Osteoblast (primary cell): ENCODE results near the gene SP8. TPM values are rescaled to one million over a fixed set of nuclear protein-coding genes. Genes with fewer than 3 reads are reported as not detected.

ENCODE experiments used
- DNase-seq: peaks from one replicate; pipeline ENCODE4 v3.0.0; 2011; ENCODE audit warnings: low spot score, mixed read lengths; ENCODE audit not compliant: insufficient read length; ENCODE audit errors: missing footprints
- H2AFZ ChIP-seq: 2 replicates; pipeline ENCODE4 v1.6.0; 2011; ENCODE audit warnings: mild to moderate bottlenecking, low read length
- H3K27ac ChIP-seq: 2 replicates; pipeline ENCODE4 v1.5.1; 2011; ENCODE audit warnings: mild to moderate bottlenecking, low read depth, low read length, moderate library complexity
- H3K27me3 ChIP-seq: 2 replicates; pipeline ENCODE4 v1.6.0; 2012; ENCODE audit warnings: mild to moderate bottlenecking, control low read depth, inconsistent platforms, low read length, moderate library complexity; ENCODE audit not compliant: insufficient read depth
- H3K36me3 ChIP-seq: 2 replicates; pipeline ENCODE4 v1.5.1; 2011; ENCODE audit warnings: mild to moderate bottlenecking, low read length, control low read depth, moderate library complexity; ENCODE audit not compliant: insufficient read depth
- H3K4me1 ChIP-seq: 2 replicates; pipeline ENCODE4 v1.5.1; 2011; ENCODE audit warnings: mild to moderate bottlenecking, low read length, control low read depth, moderate library complexity; ENCODE audit not compliant: insufficient read depth
- H3K4me2 ChIP-seq: 2 replicates; pipeline ENCODE4 v1.6.0; 2011; ENCODE audit warnings: mild to moderate bottlenecking, low read length; ENCODE audit not compliant: insufficient read depth
- H3K4me3 ChIP-seq: fragments of 200-600 bp; sonication (generic); 3 replicates; pipeline ENCODE4 v1.5.1; 2012; ENCODE audit warnings: mild to moderate bottlenecking, low read length, inconsistent platforms; ENCODE audit not compliant: insufficient read depth
- H3K79me2 ChIP-seq: 2 replicates; pipeline ENCODE4 v1.6.0; 2012; ENCODE audit warnings: mild to moderate bottlenecking, low read length, control low read depth, inconsistent platforms; ENCODE audit not compliant: insufficient read depth
- H3K9me3 ChIP-seq: 2 replicates; pipeline ENCODE4 v1.5.1; 2011; ENCODE audit warnings: low read depth, low read length, control low read depth
- H4K20me1 ChIP-seq: 2 replicates; pipeline ENCODE4 v1.6.0; 2012; ENCODE audit warnings: mild to moderate bottlenecking, low read length, control low read depth; ENCODE audit not compliant: insufficient read depth
- CTCF ChIP-seq: IDR thresholded peaks from 2 replicates; pipeline ENCODE4 v1.5.1; 2011; ENCODE audit warnings: mild to moderate bottlenecking, low read depth, low read length, moderate library complexity; ENCODE audit errors: extremely low read depth
- total RNA-seq: library from RNA; depleted of rRNA; stranded (reverse); fragments of >200 nt; gene quantifications from 2 replicates; pipeline ENCODE4 v1.2.3, GENCODE V29; 2012

Gene SP8
- total RNA-seq, 1 donor = not detected

GRCh38 chr7:20786421-20786778 is 286 bp downstream of the SP8 start:
- no peaks in the 10 kb centered on the region for H3K4me1 ChIP-seq
- no peak for DNase-seq
- H3K27me3 ChIP-seq = peaks cover 79% of the 10 kb centered on the region
- no peak for TF ChIP-seq CTCF
- H3K27ac ChIP-seq = no peak overlapping the region
- H3K4me2 ChIP-seq = peak overlapping the region; percentile 16
- H4K20me1 ChIP-seq = no peaks in the 10 kb centered on the region
- no peak overlapping the region for H2AFZ ChIP-seq
- H3K36me3 ChIP-seq = no peaks in the 10 kb centered on the region
- no peaks in the 10 kb centered on the region for H3K9me3 ChIP-seq
- peak overlapping the region; percentile 17 for H3K4me3 ChIP-seq
- H3K79me2 ChIP-seq = no peaks in the 10 kb centered on the region

- peak overlapping the region; percentile 45 for H3K4me2 ChIP-seq
- no peak overlapping the region for H3K4me3 ChIP-seq
- H3K4me1 ChIP-seq = no peaks in the 10 kb centered on the region
- H3K36me3 ChIP-seq = no peaks in the 10 kb centered on the region
- DNase-seq = no peak
- no peak for TF ChIP-seq CTCF
- H2AFZ ChIP-seq = no peak overlapping the region
- H3K79me2 ChIP-seq = no peaks in the 10 kb centered on the region
- no peak overlapping the region for H3K27ac ChIP-seq
- no peaks in the 10 kb centered on the region for H4K20me1 ChIP-seq
- H3K27me3 ChIP-seq = peaks cover 75% of the 10 kb centered on the region
- no peaks in the 10 kb centered on the region for H3K9me3 ChIP-seq
Measured at GRCh38 chr7:20786049-20786412, 655 bp downstream of the SP8 start.

GRCh38 chr7:20785157-20786048 is 1.3 kb downstream of the SP8 start:
- Histone ChIP-seq H3K27me3 (peaks cover 73% of the 10 kb centered on the region), H3K4me2 (peak overlapping the region; percentile 45), H4K20me1 (no peaks in the 10 kb centered on the region), H3K27ac (no peak overlapping the region), H3K9me3 (no peaks in the 10 kb centered on the region), H2AFZ (no peak overlapping the region), H3K4me1 (no peaks in the 10 kb centered on the region), H3K4me3 (no peak overlapping the region), H3K36me3 (no peaks in the 10 kb centered on the region), H3K79me2 (no peaks in the 10 kb centered on the region)
- TF ChIP-seq CTCF = no peak
- DNase-seq = no peak

- peak; percentile 87 for DNase-seq
- no peaks in the 10 kb centered on the region for H3K79me2 ChIP-seq
- no peak overlapping the region for H3K27ac ChIP-seq
- H3K4me2 ChIP-seq = peak overlapping the region; percentile 68
- H3K9me3 ChIP-seq = no peaks in the 10 kb centered on the region
- H3K4me1 ChIP-seq = no peaks in the 10 kb centered on the region
- no peak for TF ChIP-seq CTCF
- peaks cover 73% of the 10 kb centered on the region for H3K27me3 ChIP-seq
- no peak overlapping the region for H2AFZ ChIP-seq
- H3K4me3 ChIP-seq = no peak overlapping the region
- no peaks in the 10 kb centered on the region for H4K20me1 ChIP-seq
- H3K36me3 ChIP-seq = no peaks in the 10 kb centered on the region
Measured at GRCh38 chr7:20784388-20785156, 2.1 kb downstream of the SP8 start.
